IMR-90 (cell line): ENCODE measurements around the gene FAM81A. TPM values are rescaled to one million over a fixed set of nuclear protein-coding genes. Genes with fewer than 3 reads are reported as not detected.

Experiments
- ATAC-seq: fragments of 200-7000 bp; cut with Tn5 transposase; 2 replicates; pipeline ENCODE4 v1.9.1; 2020; ENCODE audit warnings: low read depth, mild to moderate bottlenecking, moderate library complexity
- BruUV-seq: library from RNA; stranded (reverse); fragments of 400-500 nt; replicated peaks from 2 replicates; lab custom pipeline; 2021; lab: Mats Ljungman, UMichigan
- CTCF ChIA-PET: fragments of 300-600 bp; formaldehyde crosslinking; extraction: SDS; loops from one replicate; lab custom pipeline; 2021; ENCODE audit warnings: antibody characterized with exemption; lab: Yijun Ruan, JAX
- POLR2A ChIA-PET: fragments of 300-600 bp; sonication (Branson Sonifier 250); formaldehyde crosslinking; loops from one replicate; lab custom pipeline; 2022; ENCODE audit warnings: antibody characterized with exemption; ENCODE audit not compliant: unreplicated experiment; lab: Charles Lee
- DNase-seq: peaks from one replicate; pipeline ENCODE4 v3.0.0; 2013
- H2AFZ ChIP-seq: replicated peaks from 2 replicates; pipeline ENCODE3; 2013; ENCODE audit warnings: low read length, mild to moderate bottlenecking; ENCODE audit not compliant: poor library complexity
- H2AK5ac ChIP-seq: 2 replicates; pipeline ENCODE4 v1.6.1; 2013; ENCODE audit warnings: low read depth, low read length, inconsistent platforms
- H2AK9ac ChIP-seq: replicated peaks from 2 replicates; pipeline ENCODE3; 2013; ENCODE audit warnings: mild to moderate bottlenecking, low read depth, low read length, moderate library complexity; ENCODE audit not compliant: poor library complexity
- H2BK120ac ChIP-seq: 2 replicates; pipeline ENCODE4 v1.6.1; 2013; ENCODE audit warnings: low read depth, low read length, inconsistent platforms
- H2BK15ac ChIP-seq: 3 replicates; pipeline ENCODE4 v1.6.1; 2013; ENCODE audit warnings: low read depth, low read length, inconsistent platforms
- H2BK20ac ChIP-seq: 2 replicates; pipeline ENCODE4 v1.6.1; 2013; ENCODE audit warnings: low read depth, mild to moderate bottlenecking, inconsistent platforms, low read length, moderate library complexity
- H2BK5ac ChIP-seq: 2 replicates; pipeline ENCODE4 v1.6.1; 2013; ENCODE audit warnings: mild to moderate bottlenecking, low read depth, low read length, inconsistent platforms; ENCODE audit not compliant: poor library complexity, severe bottlenecking
- H3K14ac ChIP-seq: replicated peaks from 2 replicates; pipeline ENCODE4 v1.6.1; 2013; ENCODE audit warnings: low read depth, low read length, inconsistent platforms
- H3K18ac ChIP-seq: 2 replicates; pipeline ENCODE4 v1.6.1; 2013; ENCODE audit warnings: low read depth, low read length, control low read depth
- H3K23ac ChIP-seq: 2 replicates; pipeline ENCODE4 v1.6.1; 2013; ENCODE audit warnings: low read depth, low read length, inconsistent platforms
- H3K27ac ChIP-seq: 2 replicates; pipeline ENCODE4 v1.5.1; 2013; ENCODE audit warnings: mild to moderate bottlenecking, control low read depth, low read length; ENCODE audit not compliant: insufficient read depth
- H3K27me3 ChIP-seq: 2 replicates; pipeline ENCODE4 v1.6.1; 2013; ENCODE audit warnings: low read length; ENCODE audit not compliant: control insufficient read depth, insufficient read depth
- H3K36me3 ChIP-seq: 2 replicates; pipeline ENCODE4 v1.6.1; 2013; ENCODE audit warnings: low read length, mixed read lengths; ENCODE audit not compliant: control insufficient read depth, insufficient read depth
- H3K4ac ChIP-seq: 2 replicates; pipeline ENCODE4 v1.6.1; 2013; ENCODE audit warnings: low read depth, low read length, inconsistent platforms
- H3K4me1 ChIP-seq: 2 replicates; pipeline ENCODE4 v1.6.1; 2013; ENCODE audit warnings: low read length, mixed read lengths; ENCODE audit not compliant: control insufficient read depth, insufficient read depth
- H3K4me2 ChIP-seq: 2 replicates; pipeline ENCODE4 v1.6.1; 2013; ENCODE audit warnings: low read depth, mild to moderate bottlenecking, control low read depth, low read length, moderate library complexity
- H3K4me3 ChIP-seq: 2 replicates; pipeline ENCODE4 v1.5.1; 2013; ENCODE audit warnings: low read depth, mild to moderate bottlenecking, control low read depth, low read length, moderate library complexity; ENCODE audit not compliant: insufficient read depth
- H3K56ac ChIP-seq: 2 replicates; pipeline ENCODE4 v1.6.1; 2013; ENCODE audit warnings: low read length, inconsistent platforms; ENCODE audit not compliant: insufficient read depth; ENCODE audit errors: extremely low read depth
- H3K79me1 ChIP-seq, 2 experiments: 2 replicates each; pipeline ENCODE4 v1.6.1; 2013; ENCODE audit warnings: low read length in 2 of 2, inconsistent platforms in 1 of 2, low read depth in 1 of 2
- H3K9ac ChIP-seq: 2 replicates; pipeline ENCODE4 v1.6.1; 2013; ENCODE audit warnings: low read depth, low read length, control low read depth
- H3K9me1 ChIP-seq: 2 replicates; pipeline ENCODE4 v1.6.1; 2013; ENCODE audit warnings: low read length, inconsistent platforms; ENCODE audit not compliant: insufficient read depth
- H3K9me3 ChIP-seq: 2 replicates; pipeline ENCODE4 v1.6.1; 2013; ENCODE audit warnings: low read length; ENCODE audit not compliant: control insufficient read depth, insufficient read depth
- H4K20me1 ChIP-seq: 2 replicates; pipeline ENCODE4 v1.6.1; 2013; ENCODE audit warnings: low read length, inconsistent platforms; ENCODE audit not compliant: insufficient read depth
- H4K5ac ChIP-seq: 2 replicates; pipeline ENCODE4 v1.6.1; 2013; ENCODE audit warnings: mild to moderate bottlenecking, low read depth, low read length, control low read depth
- H4K8ac ChIP-seq, 2 experiments: 2 replicates each; pipeline ENCODE4 v1.6.1; 2013; ENCODE audit warnings: low read depth in 2 of 2, low read length in 2 of 2, control low read depth in 1 of 2, inconsistent platforms in 1 of 2
- H4K91ac ChIP-seq: 2 replicates; pipeline ENCODE4 v1.6.1; 2013; ENCODE audit warnings: low read depth, low read length, inconsistent platforms; ENCODE audit not compliant: insufficient read depth
- BHLHE40 ChIP-seq: fragments of 150-350 bp; IDR thresholded peaks from 2 replicates; pipeline ENCODE4 v1.6.1; 2016; ENCODE audit warnings: mild to moderate bottlenecking, low read depth, low read length
- CEBPB ChIP-seq: IDR thresholded peaks from 2 replicates; pipeline ENCODE4 v1.6.1; 2012; ENCODE audit warnings: low read depth, low read length, improper control_type of control experiment
- CHD1 ChIP-seq: IDR thresholded peaks from 2 replicates; pipeline ENCODE4 v1.6.1; 2012; ENCODE audit warnings: low read depth, low read length, improper control_type of control experiment
- FOS ChIP-seq: fragments of 150-350 bp; IDR thresholded peaks from 2 replicates; pipeline ENCODE4 v1.6.1; 2016; ENCODE audit warnings: low read depth, low read length
- MAFK ChIP-seq: IDR thresholded peaks from 2 replicates; pipeline ENCODE4 v1.6.1; 2012; ENCODE audit warnings: low read depth, low read length, improper control_type of control experiment
- MAZ ChIP-seq: IDR thresholded peaks from 2 replicates; pipeline ENCODE4 v1.6.1; 2012; ENCODE audit warnings: low read depth, mild to moderate bottlenecking, low read length, improper control_type of control experiment, moderate library complexity, borderline replicate concordance
- MXI1 ChIP-seq: IDR thresholded peaks from 2 replicates; pipeline ENCODE4 v1.6.1; 2012; ENCODE audit warnings: low read depth, mild to moderate bottlenecking, low read length, moderate library complexity, borderline replicate concordance
- NFE2L2 ChIP-seq: fragments of 150-350 bp; IDR thresholded peaks from 2 replicates; pipeline ENCODE4 v1.6.1; 2016; ENCODE audit warnings: low read depth, mild to moderate bottlenecking, low read length
- POLR2A ChIP-seq: IDR thresholded peaks from 2 replicates; pipeline ENCODE4 v1.6.1; 2012; ENCODE audit warnings: mild to moderate bottlenecking, low read depth, low read length
- RAD21 ChIP-seq: IDR thresholded peaks from 2 replicates; pipeline ENCODE4 v1.6.1; 2012; ENCODE audit warnings: low read length, improper control_type of control experiment
- RCOR1 ChIP-seq: IDR thresholded peaks from 2 replicates; pipeline ENCODE4 v1.6.1; 2012; ENCODE audit warnings: mild to moderate bottlenecking, low read length, improper control_type of control experiment; ENCODE audit not compliant: insufficient replicate concordance
- RFX5 ChIP-seq: IDR thresholded peaks from 2 replicates; pipeline ENCODE4 v1.8.0; 2012; ENCODE audit warnings: low read depth, mild to moderate bottlenecking, low read length, moderate library complexity
- SMC3 ChIP-seq: fragments of 150-350 bp; IDR thresholded peaks from 2 replicates; pipeline ENCODE4 v1.6.1; 2016; ENCODE audit warnings: low read depth, mild to moderate bottlenecking, antibody characterized with exemption, low read length, moderate library complexity
- USF2 ChIP-seq: fragments of 150-350 bp; IDR thresholded peaks from 2 replicates; pipeline ENCODE4 v1.6.1; 2017; ENCODE audit warnings: mild to moderate bottlenecking, antibody characterized with exemption, low read length, low read depth
- WGBS, 2 experiments: methylation state at CpG; one replicate each; pipeline versions ENCODE4 v1.1.5 to v1.1.7; 2013; ENCODE audit warnings: missing lambda C conversion rate in 2 of 2; ENCODE audit not compliant: insufficient read length in 1 of 2; ENCODE audit errors: extremely low coverage in 2 of 2; 5-methylcytosine and 5-hydroxymethylcytosine counted together
- dilution Hi-C: fragments of 300-500 bp; cut with HindIII; formaldehyde crosslinking; loops from one replicate; pipeline ENCODE4 v1.14.3; 2018; ENCODE audit warnings: low sequenced_read_pairs; ENCODE audit not compliant: unreplicated experiment
- in situ Hi-C: fragments of 300-500 bp; cut with MboI; formaldehyde crosslinking; loops from 3 replicates; pipeline ENCODE4 v1.14.3; 2019; ENCODE audit warnings: low sequenced_read_pairs, inconsistent platforms, mixed read lengths
- intact Hi-C: fragments of 100-400 bp; cut with micrococcal nuclease; formaldehyde crosslinking; loops from 2 replicates; pipeline ENCODE4 v1.10.0; 2022
- polyA plus RNA-seq, 3 experiments: library from polyadenylated mRNA; depleted of rRNA; stranded (reverse); fragments of >200 nt; gene quantifications; 2 replicates each; pipeline ENCODE4 v1.2.3, GENCODE V29; 2012; ENCODE audit warnings: low replicate concordance in 1 of 3
- total RNA-seq: library from RNA; depleted of rRNA; stranded (reverse); fragments of >200 nt; gene quantifications from 2 replicates; pipeline ENCODE4 v1.2.3, GENCODE V29; 2012

The FAM81A gene
- total and polyA plus RNA-seq, 2 of the 4 experiments (the other 2 are of a cell fraction) = not detected

GRCh38 chr15:59558851-59559250 lies 120.9 kb downstream of the FAM81A start:
- Histone ChIP-seq H3K4me2 (no peak overlapping the region; the same call in 1 of the 2 replicates), H3K9me3 (no peaks in the 10 kb centered on the region), H3K79me1 (no peaks in the 10 kb centered on the region), H3K9ac (no peak overlapping the region), H3K4me1 (no peaks in the 10 kb centered on the region), H4K8ac (no peak overlapping the region), H2BK20ac (no peak overlapping the region), H3K56ac (no peak overlapping the region), H2AK9ac (no peak overlapping the region), H2BK120ac (no peak overlapping the region), H3K14ac (no peak overlapping the region), H4K91ac (no peak overlapping the region), H2AK5ac (no peak overlapping the region), H4K20me1 (no peaks in the 10 kb centered on the region), H3K9me1 (no peaks in the 10 kb centered on the region), H2BK5ac (no peak overlapping the region), H4K5ac (no peak overlapping the region), H2AFZ (no peak overlapping the region), H3K23ac (no peak overlapping the region), H2BK15ac (no peak overlapping the region), H3K4ac (no peak overlapping the region), H3K18ac (no peak overlapping the region), H3K36me3 (no peaks in the 10 kb centered on the region), H3K4me3 (no peak overlapping the region), H3K27ac (no peak overlapping the region), H3K27me3 (peaks cover 2% of the 10 kb centered on the region)
- in situ Hi-C loops = no loop called here
- ChIA-PET CTCF (interaction anchor here (0.6 to 1.1 kb wide), 3 partner anchors 26 to 41 kb away, joined by 3 to 4 read pairs (median 3); no protein-coding TSS in a partner anchor), POLR2A (no interaction called here)
- intact Hi-C loops = no loop called here
- ATAC-seq (no peak), DNase-seq (no peak)
- TF ChIP-seq RCOR1 = no peak
- no peak for TF ChIP-seq FOS
- TF ChIP-seq POLR2A = no peak
- TF ChIP-seq MAZ = no peak
- TF ChIP-seq CHD1 = no peak
- no peak for TF ChIP-seq BHLHE40
- TF ChIP-seq NFE2L2 = no peak
- no peak for TF ChIP-seq USF2
- no peak for TF ChIP-seq MXI1
- TF ChIP-seq MAFK = no peak
- no peak for TF ChIP-seq RAD21
- no peak for TF ChIP-seq SMC3
- no peak for TF ChIP-seq RFX5
- no peak for TF ChIP-seq CEBPB
- BruUV-seq = no TSS peak
- dilution Hi-C loops = no loop called here
- no CpG with 5 or more reads among the region's 1 CpG for WGBS, 2 experiments
